GM12878 (cell line): ENCODE measurements around the gene MCM9. TPM values are rescaled to one million over a fixed set of nuclear protein-coding genes. Genes with fewer than 3 reads are reported as not detected.

ENCODE experiments used
- ATF2 ChIP-seq: IDR thresholded peaks from 2 replicates; pipeline ENCODE4 v1.6.1; 2012; ENCODE audit warnings: low read length, inconsistent platforms
- FOXM1 ChIP-seq: IDR thresholded peaks from 2 replicates; pipeline ENCODE4 v1.6.1; 2012; ENCODE audit warnings: low read depth, mild to moderate bottlenecking, inconsistent platforms, low read length, moderate library complexity
- MEF2B ChIP-seq: fragments of 450-650 bp; IDR thresholded peaks from 2 replicates; pipeline ENCODE4 v1.6.1; 2018; ENCODE audit warnings: mild to moderate bottlenecking, moderate library complexity; ENCODE audit not compliant: partially characterized antibody, poor library complexity, severe bottlenecking
- SKIL ChIP-seq: fragments of 450-650 bp; IDR thresholded peaks from 2 replicates; pipeline ENCODE4 v1.6.1; 2017; ENCODE audit warnings: mild to moderate bottlenecking, low read depth, inconsistent platforms; ENCODE audit not compliant: poor library complexity, severe bottlenecking
- ZNF274 ChIP-seq: IDR thresholded peaks from one replicate; pipeline ENCODE4 v1.8.0; 2011; ENCODE audit not compliant: insufficient read length, insufficient read depth
- ZNF592 ChIP-seq: fragments of 450-650 bp; IDR thresholded peaks from 2 replicates; pipeline ENCODE4 v1.6.1; 2017; ENCODE audit warnings: mild to moderate bottlenecking, moderate library complexity
- polyA plus RNA-seq, 11 experiments: library from polyadenylated mRNA; depleted of rRNA in 4 of 11; unstranded in 6 of 11; stranded (reverse) in 5 of 11; fragments of >200 nt; fragmentation: Nextera tagmentation in 4 of 11; fragmentation: Illumina TruSeq in 1 of 11; extraction: Ambion mirVana in 4 of 11; extraction: Trizol in 1 of 11; gene quantifications; 1 replicate in 1 of 11; 2 replicates in 10 of 11; pipeline versions ENCODE4 v1.2.1 to v1.2.3, GENCODE V29; 2011 to 2016; ENCODE audit warnings: inconsistent platforms in 2 of 11, missing spikeins in 2 of 11, low read depth in 1 of 11
- total RNA-seq, 4 experiments: library from RNA; depleted of rRNA in 3 of 4; stranded (reverse); fragments of >200 nt in 3 of 4; fragmentation: Illumina TruSeq in 1 of 4; extraction: Trizol in 1 of 4; gene quantifications; 2 replicates each; pipeline versions ENCODE4 v1.2.1 to v1.2.3, GENCODE V29; 2013 to 2021

MCM9 gene
- total and polyA plus RNA-seq, 10 of the 15 experiments (the other 5 are each of a cell fraction or from before 2014, with no cell fraction given), result 3.4 to 18.5 (median 9.7) TPM

DNA sequence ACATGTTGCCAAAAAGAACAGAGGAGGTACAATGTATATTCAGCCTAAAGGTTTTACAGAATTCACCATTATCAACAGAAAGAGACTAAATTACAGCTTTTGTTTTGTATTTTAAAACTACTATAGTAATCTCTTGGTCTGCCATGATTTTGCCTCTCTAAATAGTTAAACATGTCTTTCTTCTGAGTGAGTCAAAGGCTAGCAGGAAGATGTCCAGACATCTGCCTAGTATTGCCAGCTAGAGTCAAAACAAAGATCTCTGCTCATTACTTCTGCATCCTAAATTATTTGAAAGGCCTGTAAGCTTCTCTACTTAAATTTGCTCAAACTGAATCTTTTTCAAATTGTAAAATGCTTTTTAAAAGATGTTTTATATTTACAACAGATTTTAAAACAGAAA lies 32.2 kb downstream of the MCM9 start (continued):
- TF ChIP-seq ZNF592 (no peak), MEF2B (no peak), FOXM1 (no peak), ATF2 (no peak), SKIL (no peak), ZNF274 (no peak)
- TF ChIP-seq, all 136 proteins: peak for 0
